LHCN-M2 (cell line): ENCODE measurements around the gene MLPH. TPM values are rescaled to one million over a fixed set of nuclear protein-coding genes. Genes with fewer than 3 reads are reported as not detected.

Experiments
- DNase-seq: peaks from one replicate; pipeline ENCODE4 v3.0.0-alpha.2; 2012; ENCODE audit warnings: low read depth
- polyA plus RNA-seq: library from polyadenylated mRNA; unstranded; fragments of >200 nt; gene quantifications from one replicate; pipeline ENCODE4 v1.2.1, GENCODE V29; 2012; ENCODE audit warnings: missing spikeins
- total RNA-seq: library from RNA; depleted of rRNA; stranded (reverse); fragments of >200 nt; gene quantifications from 2 replicates; pipeline ENCODE4 v1.2.3, GENCODE V29; 2014; rRNA removed

MLPH gene, protein sequence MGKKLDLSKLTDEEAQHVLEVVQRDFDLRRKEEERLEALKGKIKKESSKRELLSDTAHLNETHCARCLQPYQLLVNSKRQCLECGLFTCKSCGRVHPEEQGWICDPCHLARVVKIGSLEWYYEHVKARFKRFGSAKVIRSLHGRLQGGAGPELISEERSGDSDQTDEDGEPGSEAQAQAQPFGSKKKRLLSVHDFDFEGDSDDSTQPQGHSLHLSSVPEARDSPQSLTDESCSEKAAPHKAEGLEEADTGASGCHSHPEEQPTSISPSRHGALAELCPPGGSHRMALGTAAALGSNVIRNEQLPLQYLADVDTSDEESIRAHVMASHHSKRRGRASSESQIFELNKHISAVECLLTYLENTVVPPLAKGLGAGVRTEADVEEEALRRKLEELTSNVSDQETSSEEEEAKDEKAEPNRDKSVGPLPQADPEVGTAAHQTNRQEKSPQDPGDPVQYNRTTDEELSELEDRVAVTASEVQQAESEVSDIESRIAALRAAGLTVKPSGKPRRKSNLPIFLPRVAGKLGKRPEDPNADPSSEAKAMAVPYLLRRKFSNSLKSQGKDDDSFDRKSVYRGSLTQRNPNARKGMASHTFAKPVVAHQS
- total RNA-seq: 145 and 155 TPM in 2 replicates
- 103 TPM for polyA plus RNA-seq

DNA sequence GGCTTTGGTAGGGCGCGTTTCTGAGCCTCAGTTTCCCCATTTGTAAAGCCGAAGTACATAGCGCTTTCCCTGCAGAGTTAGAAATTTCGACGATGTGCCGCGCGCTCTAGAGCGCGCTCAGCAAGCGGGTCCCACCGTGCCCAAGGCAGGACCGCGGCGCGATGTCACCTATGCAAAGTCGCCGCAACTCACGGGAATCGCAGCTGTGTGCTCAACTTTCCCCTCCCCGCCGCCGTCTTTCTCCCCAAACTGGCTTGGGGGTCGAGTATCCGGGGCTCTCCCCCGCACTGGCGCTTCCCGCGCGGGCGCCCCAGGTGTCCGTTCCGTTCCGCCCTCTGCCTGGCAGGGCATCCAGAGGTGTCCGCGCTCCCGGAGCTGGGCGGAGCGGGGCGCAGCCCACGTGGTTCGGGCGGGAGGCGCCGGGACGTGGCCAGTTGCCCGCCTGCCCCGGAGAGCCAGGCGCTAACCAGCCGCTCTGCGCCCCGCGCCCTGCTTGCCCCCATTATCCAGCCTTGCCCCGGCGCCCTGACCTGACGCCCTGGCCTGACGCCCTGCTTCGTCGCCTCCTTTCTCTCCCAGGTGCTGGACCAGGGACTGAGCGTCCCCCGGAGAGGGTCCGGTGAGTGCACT is at the start of gene MLPH:
TSS of gene MLPH (plus strand) at position 433 of the 630 bp plus-strand sequence. CDS start 6,176 bp downstream, outside the sequence.
- peak; percentile 69 for DNase-seq

DNA sequence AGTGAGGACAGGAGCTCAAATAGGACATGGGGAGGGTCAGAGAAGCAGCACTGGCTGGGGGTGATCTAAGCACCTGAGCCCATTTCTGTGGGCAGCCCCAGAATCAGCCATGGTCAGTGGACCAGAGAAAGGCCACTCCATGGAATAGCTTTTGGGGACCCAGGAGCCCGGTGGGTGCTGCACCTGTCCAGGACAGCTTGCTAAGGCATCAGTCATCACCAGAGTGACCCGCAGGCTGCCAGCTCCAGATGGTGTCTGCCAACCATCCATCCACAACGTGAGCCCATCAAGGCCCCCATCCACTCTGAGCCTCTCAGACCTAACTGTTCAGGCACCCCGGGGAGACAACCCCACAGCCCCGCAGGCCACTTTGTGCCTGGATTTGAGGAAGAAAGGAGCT is 49.5 kb upstream of the MLPH start:
- DNase-seq: no peak

DNA sequence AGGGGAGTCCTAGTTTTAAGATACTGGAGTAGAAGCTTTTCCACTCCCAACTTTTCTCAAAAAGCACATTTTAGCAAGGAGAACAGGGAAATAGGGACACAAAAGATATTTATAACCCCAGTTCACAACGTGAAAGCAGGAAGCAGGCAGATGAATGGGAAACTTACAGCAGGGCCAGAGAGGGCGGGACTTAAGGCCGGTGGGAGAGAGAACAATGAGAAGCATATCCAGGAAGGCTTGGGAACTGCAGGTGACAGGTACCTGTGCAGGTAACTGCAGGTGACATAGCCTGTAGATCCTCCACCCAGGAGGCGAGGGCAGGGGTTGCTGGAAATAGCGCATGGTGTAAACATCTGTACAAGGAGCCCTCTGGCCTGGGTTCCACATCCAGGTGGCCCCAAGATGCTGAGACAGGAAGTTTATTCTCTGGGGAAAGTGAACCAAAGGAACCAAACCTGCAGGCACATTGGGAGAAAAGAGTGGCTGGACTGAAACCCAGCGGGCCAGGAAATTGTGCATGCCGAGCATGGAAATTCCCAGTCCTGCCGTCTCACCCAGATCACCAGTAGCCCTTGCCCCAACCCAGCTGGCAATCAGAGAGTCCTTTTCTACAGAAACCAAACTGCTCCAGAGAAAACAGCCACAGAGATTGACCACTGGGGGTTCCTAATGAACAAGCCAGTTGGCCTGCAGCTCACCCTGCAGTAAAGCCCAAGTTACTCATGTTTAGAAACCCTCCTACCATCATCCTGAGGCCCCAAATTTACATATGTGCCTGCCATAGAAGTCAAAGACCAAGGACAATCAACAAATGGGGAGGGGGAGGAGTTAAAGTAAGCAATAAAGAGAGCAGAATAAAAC is 48.7 kb upstream of the MLPH start:
- no peak for DNase-seq

DNA sequence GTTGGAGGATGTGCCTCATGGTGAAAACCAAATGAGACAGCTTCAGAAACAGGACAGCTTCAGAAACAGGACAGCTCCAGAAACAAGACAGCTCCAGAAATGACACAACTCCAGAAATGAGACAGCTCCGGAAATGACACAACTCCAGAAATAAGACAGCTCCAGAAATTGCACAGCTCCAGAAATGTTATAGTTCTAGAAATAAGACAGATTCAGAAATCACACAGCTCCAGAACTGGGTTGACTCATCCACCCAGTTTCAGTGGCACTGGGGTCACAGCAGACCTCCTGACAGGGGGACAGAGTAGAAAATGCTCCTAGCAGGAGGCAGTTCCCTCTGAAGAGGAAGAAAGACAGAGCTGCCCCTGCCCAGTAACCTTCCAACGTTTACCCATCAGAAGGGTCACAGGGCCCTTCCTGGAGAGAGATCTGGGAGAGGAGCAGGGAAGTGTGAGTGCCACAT is 46.2 kb upstream of the MLPH start:
- DNase-seq: no peak

DNA sequence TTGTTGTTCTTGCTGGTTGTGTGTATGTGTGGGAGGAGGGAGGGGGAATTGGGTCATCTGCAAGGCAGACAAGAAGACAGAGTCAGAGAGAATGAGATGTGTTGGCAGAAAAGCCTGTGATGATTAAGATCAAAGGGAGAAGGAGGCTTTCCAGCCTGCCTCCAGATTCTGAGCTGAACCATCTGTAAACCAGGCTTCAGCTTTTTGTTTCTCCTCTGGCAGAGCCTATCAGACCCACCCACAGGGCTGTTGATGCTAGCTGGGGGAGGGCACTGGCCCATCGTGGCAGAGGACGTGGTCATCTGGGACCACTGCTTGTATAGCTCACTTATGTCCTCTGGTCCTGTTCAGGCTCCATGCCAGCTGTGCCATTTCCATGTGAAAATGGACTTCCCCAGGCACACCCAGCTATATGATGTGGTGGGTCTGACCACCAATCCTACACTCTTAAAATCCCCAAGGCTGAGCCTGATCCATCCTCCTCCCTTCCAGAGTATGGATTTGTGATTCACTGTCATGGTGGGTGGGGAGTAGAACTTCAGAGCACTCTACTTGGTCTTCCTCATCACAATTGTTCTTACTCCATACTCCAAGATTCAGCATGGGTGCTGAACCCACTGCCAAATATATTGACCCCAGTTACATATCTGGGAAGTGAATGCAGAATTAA is 45.3 kb upstream of the MLPH start:
- DNase-seq: no peak

DNA sequence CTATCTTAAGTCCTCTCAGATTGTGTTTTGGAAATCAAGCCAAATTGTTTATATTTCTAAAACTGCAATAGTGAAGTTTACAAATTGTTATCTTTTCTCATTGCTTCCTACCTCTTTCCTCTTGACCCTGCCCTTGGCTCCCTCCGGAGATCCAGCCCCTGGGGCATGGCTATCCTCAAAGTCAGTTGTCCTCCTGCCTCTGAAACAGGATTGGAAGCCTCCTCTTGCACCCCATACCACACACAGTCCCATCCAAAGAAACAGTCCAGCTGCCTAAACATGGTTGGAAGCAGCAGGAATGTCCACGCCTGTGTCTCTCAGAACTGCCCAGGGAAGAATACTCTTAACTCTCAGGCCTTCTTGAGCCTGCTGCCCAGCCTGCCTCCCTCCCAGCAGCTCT is 43.0 kb upstream of the MLPH start:
- no peak for DNase-seq

DNA sequence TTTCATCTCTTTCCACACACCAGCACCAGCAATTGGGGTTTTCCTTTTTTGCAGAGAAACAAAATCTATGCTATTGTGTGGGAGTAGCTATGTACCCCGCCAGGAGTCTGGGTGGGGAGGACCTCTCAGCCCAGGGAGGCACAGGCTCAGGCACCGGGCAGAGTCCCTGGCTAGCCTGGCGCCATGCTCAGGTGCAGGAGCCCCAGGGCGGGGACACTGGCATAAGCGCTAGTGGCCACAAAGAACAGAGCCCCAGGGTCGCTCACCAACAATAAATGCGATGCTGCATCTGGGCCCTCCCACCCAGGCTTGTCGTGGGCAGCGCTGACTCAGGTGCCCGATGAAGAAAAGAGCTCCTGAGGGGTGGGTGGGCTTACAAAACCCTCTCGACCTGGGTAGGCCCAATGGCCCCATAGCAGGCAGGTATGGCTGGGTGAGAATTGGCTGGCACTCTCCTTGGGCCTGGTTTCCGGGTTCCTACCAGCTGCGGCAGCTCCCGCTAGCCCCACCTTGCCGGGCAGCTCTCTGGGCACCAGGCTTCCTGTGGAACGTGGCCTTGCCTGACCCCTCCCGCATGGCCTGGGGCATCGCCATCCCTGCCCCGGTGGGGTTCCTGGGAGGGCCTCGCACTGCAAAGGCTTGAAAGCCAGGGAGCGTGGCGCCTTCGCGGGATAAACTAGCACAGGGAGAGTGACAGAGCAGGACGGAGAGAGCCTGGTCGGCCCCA is 41.3 kb upstream of the MLPH start:
- no peak for DNase-seq

DNA sequence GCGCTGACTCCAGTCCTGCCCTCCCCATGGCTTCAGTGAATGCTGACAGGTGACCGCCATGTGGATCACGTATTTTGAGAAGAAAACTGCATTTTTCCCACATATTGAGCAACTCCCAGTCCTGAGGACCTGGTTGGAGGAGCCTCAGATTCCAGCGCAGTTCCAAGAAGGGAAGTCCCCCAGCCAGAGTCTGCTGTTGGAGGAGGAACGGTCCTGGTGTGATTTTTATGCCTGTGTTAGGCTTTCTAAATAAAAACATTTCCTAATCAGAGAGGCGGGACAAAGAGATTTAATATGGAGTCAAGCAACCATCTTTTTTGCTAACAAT is 40.7 kb upstream of the MLPH start:
- DNase-seq: no peak

DNA sequence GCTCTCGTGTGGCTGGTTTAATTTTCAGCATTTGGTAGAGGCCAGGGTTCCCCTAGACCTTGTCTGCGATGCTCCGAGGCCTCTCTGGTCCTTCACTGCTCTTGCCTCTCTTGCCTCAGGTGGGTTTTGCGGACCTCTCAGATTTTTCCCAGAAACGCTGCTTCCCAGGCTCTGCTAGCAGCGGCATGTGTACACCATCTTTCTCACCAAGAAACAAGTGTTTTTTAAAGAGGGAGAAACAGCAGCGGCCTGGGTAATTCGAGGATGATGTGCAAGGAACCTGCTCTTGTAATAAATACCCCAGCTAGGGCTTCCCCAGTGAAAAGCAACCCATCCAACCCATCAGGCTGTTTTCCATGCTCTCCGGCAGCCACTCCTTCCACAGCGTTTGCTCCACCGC is 39.6 kb upstream of the MLPH start:
- DNase-seq: no peak

DNA sequence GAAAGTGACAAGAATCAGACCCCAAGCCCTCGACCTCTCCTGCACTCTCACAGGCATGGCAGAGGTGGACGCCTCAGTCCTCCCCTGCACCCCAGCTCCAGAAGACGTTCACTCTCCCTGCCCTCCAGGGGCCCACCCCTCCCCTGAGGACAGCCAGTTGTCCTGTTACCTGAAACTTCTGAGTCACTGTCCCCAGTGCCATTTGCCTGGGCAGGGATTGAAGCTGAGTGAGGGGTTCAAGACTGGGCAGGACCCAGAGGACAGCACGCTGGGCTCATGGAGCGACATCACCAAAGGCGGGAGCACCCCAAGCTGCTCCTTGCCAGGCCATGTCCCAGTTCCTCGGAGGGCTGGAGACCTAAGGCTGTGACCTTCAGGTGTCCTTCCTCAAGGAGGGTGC is 38.9 kb upstream of the MLPH start:
- no peak for DNase-seq

DNA sequence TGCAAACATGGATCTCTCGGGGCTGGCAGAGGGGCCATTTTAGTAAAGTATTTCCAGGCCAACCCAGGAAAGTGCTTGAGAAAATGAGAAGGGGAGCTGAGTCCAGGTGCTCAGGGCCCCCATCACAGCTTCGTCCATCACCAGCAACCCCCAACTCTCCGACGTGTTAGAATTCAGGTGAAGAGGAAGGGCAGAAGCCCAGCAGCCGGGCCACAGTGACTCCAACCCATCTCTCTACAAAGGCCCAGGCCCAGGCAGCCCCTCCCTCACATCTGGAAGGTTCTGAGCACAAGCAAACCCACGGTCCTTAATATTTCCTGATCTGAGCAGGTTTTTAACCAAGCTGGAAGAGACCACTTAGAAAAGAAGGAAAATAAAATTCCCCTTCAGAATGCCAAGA is 38.4 kb upstream of the MLPH start:
- no peak for DNase-seq

DNA sequence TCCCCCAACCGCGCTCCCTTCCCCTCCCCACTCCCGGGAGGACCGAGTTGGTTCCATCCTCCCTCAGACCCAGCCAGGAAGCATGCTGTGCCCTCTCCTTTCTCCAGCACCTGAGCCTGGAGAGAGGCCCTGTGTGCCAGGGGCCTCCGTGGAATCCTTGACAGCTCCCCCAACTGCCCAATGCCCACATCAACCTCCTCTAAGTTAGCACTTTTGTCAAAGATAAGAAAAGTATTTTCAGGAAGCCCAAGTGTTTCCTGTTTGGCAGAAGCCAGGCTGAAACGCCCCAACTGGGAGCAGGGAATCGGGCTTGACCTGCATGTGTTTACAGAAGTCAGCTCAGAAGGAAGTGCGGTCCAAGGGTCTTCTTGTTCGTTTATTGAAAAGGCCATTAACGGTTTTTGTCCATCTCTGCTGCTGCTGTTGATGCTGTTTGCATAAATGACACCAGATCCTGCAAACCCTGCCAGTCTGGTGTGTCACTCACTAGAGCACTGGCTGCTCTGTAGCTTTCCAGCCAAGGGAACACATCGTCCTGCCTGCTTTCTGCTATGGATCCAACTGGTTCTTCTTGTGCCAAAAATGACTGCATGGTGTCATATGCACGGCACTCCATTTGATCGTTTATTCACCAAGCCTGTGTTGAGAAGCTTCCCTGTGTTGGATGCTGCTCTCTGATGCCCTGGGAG is 37.7 kb upstream of the MLPH start:
- DNase-seq: no peak

DNA sequence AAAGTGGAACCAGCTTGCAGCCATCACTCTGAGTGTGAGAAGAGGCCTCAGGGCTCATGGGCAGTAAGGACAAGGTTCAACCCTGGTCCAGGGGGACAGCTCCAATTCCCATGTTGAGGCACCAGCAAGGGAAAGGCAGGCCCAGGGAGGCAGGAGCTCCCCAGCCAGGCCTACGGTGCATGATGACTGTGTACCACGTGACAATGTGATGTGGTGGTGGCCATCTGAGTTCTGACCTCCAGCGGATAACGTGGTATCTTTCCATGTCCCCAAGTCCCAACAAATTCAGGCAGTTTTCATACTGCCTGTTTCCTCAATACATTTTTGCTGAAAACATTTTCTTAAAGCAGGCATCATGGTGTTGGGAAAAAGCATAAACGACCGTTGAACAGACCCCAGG is 36.9 kb upstream of the MLPH start:
- no peak for DNase-seq

DNA sequence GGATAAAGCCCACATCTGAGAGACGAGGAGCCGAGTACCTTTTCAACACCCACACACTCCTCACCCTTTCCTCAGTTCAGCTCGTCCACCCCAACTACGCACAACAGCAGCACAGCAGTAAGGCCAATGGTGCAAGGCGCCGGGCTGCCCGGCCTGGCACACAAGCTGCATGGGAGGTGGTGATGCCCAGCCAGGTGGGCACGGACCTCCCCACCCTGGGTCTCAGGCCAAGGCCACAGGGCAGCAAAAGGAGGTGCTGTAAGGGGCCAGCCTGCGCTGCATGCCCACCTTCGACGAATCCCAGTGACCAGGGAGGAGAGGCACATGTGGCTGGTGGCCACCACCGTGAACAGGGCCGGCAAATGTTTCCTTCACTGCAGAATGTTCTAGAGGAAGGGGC is 36.5 kb upstream of the MLPH start:
- no peak for DNase-seq

DNA sequence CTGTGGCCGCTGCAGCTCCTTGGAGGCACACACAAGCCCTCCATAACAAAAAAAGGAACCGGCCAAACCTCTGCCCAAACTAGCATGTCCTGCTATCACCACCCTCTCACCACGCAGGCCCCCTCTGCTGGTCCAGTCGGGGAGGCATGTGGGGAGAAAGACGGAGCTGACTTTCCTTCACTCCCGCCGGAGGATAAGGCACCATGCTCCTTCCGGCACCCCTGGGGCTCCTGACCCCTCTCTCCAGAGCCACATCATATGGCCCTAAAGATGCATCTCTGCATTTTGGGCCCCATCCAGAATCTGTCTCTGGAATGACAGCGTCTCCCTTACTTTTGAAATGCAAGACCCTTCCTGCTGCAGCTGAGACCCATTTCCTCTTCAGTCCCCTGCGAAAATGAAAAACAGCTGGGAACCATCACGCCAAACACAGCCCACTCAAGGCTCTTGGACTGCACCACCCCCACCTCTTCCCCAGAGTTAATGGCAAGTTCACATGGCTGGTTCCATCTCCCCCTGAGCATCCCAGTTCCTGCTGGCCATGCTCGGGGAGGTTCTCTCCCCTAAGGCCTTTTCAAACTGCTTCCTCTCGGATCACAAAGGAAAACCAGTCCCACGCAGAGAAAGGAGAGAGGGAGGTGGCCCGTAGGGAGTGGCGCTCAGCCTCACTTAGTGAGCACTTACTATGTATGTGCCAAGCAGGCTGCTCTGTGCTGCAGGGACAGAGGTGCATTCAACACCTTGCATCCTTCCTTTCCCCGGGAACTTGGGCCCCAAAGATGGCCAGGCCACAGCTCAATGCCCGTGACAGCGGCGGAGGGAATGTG is 35.2 kb upstream of the MLPH start:
- no peak for DNase-seq

DNA sequence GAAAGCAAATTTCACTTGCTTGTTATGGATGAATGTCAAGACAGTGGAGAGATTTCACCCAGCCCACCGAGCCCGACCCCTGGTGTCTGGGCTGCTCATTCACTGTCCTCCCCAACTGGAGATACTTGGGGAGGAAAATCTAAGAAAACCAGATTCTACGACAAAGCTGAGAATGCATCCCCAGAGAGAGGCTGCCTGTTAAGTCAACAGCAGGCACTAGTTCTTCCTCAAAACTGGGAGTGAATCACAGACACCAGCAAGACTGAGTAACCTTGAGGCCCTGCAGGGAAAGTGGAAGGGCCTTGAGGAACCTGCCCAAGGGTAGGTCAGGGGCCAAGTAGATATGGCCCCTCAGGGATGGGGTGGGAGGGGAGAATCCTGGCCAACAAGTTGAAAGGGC is 34.2 kb upstream of the MLPH start:
- no peak for DNase-seq

DNA sequence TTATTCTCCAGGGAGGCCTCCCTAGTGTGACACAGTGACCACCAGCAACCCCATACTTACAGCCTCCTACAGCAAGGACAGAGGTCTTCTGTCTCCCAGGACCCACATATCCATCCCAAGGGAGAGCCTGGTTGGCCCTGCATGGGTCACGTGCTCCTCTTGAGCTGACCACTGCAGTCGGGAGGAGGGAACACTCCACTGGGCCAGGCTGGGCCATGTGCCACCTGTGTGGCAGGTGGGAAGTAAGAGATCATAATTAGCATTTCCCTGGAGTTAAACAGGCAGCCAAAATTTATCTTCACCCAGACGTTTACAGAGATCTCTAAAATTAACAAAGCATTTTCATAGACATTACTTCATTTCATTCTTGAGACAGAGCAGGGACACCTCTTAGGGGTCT is 33.4 kb upstream of the MLPH start:
- DNase-seq: no peak

DNA sequence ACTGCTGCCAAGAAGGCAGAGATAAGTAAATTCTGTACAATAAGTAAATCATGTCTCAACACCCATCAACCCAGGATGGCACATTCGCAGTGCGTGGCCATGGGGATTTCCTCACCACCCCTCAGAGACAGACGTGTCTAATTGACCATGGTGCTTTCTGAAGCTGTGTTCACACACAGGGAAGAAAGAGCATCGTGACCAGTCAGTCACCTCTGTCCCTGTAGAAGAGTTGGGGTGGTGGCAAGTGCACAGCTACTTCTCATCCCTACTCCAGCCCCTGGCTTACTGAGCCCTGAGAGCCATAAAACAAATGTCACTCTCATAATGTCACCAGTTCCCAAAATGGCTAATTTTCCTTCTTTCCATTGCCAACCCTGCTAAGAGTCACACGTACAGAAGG is 31.3 kb upstream of the MLPH start:
- no peak for DNase-seq

DNA sequence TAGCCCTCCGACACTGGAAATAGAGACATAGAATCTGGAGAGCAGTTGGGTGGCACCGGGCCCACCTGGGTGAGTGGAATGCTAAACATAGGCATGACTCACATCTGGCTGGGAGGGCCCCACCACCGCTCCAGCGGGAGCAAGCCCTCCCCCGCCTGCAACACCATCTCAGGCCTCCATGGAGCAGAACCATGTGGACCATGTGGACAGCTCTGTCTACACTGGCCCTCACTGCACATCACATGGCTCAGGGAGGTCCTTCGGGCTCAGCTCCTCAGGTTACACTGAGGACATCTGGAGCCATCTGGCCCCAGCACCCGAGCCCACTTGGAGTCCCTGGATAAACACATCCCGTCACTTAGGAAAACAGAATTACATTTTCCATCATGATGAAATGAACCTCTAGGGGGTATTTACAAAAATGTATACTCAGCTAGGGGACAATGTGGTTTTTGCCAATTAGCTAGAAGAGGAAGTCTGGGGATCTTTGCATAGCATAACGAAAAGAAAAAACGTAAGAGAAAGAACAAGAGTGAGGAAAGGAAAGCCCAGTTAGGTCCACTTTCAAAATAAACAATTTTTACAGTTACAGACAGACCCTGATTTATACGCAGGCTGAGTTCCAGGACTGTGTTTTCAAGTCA is 30.7 kb upstream of the MLPH start:
- DNase-seq: peak; percentile 36
